HG03103 (cell line): ENCODE data around the gene IQCH.
"Not testable (repeated sequence)": the region's sequence is repeated elsewhere in the genome, so short reads cannot be mapped to it uniquely, and the experiment has no call there.

Experiments
- ATAC-seq: cut with Tn5 transposase; IDR thresholded peaks from one replicate; pipeline ENCODE4 v1.9.1; 2021; ENCODE audit warnings: low read depth; ENCODE audit not compliant: unreplicated experiment

Gene IQCH

DNA sequence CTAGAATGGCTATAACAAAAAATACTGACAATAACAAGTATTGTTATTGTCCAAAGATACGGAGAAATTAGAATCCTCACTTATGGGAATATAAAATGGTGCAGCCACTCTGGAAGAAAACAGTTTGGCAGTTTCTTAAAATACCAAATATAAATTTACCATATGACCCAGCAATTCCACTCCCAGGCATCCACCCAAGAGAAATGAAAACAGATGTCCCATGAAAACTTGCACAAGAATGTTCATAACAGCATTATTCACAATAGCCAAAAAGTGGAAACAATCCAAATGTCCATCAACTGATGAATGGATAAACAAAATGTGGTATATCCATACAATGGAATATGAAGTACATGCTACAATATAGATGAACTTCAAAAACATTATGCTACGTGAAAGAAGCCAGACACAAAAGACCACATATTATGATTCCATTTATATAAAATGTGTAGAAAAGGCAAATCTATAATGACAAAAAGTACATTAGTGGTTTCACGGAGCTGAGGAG, 9.6 kb upstream of the IQCH start:
- ATAC-seq: no peak

DNA sequence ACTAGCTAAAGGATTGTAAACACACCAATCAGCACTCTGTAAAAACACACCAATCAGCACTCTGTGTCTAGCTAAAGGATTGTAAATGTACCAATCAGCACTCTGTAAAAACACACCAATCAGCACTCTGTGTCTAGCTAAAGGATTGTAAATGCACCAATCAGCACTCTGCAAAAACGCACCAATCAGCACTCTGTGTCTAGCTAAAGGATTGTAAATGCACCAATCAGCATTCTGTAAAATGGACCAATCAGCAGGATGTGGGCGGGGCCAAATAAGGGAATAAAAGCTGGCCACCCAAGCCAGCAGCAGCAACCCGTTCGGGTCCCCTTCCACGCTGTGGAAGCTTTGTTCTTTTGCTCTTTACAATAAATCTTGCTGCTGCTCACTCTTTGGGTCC, 8.0 kb upstream of the IQCH start:
- ATAC-seq: not testable (repeated sequence)

- no peak for ATAC-seq
Observed at GRCh38 chr15:67248011-67248505, 6.5 kb upstream of the IQCH start.

DNA sequence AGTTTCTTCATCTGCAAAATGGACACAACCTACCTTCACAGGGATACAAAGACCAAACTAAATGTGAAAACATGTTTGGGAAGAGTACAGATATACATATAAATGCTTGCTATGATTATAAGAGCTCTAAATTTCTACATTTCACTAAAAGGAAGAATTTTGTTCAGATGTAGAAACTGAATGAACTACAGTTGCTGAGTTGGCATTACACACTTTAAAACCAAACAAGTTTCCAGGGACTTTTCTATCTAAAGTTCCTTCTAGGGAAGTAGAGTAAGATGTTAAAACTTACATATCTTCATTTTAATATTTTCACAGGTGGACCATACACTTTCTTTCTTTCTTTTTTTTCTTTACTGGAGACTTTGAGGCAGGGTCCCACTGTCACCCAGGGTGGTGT, 4.8 kb upstream of the IQCH start:
- no peak for ATAC-seq

DNA sequence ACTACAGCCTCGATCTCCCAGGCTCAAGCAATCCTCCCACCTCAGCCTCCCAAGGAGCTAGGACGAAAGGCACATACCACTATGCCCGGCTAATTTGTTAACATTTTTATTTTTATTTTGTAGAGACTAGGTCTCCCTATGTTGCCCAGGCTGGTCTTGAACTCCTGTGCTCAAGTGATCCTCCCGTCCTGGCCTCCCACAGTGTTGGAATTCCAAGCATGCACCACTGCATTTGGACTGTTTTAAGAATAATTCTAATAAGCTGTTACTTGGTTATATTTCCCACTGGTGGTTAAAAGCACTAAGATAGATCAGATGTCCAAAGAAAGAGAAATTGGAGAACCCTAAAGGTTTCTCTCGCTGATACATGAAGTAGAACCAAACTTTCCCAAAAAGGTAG, 3.3 kb upstream of the IQCH start:
- ATAC-seq: no peak

DNA sequence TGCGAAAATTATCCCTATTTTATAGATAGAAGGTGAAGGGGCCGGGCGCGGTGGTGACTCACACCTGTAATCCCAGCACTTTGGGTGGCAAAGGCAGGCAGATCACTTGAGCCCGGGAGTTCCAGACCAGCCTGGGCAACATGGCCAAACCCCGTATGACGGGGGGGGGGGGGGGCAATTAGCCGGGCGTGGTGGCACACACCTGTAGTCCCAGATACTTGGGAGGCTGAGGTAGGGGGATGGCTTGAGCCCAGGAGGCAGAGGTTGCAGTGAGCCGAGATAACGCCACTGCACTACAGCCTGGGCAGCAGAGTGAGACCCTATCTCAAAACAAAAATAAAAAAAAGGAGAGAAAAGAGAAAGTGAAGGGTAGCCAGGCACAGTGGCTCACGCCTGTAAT, 1.5 kb upstream of the IQCH start:
- no peak for ATAC-seq

GRCh38 chr15:67253549-67254237, 893 bp upstream of the IQCH start:
- ATAC-seq: no peak

GRCh38 chr15:67256051-67256450, 1.5 kb downstream of the IQCH start:
- no peak for ATAC-seq

GRCh38 chr15:67258412-67258811, 3.8 kb downstream of the IQCH start:
- not testable (repeated sequence) for ATAC-seq

DNA sequence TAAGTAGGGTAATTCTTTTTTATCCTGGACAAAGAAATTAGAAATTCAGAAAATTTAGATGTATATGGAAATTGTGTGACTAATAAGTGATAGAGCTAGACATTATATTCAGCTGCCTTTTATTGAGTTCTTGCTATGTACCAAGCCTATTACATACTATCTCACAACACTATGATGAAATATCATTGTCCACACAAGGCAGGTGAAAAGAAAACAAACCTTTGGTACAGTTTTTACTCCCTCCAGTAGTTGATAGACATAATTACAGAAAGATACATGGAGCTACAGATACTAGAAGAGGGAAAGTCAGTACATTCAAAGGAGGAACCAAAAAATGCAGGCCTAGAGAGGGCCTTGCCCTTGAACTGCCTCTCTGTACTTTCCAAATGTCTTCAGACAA, 4.8 kb downstream of the IQCH start:
- no peak for ATAC-seq

GRCh38 chr15:67259806-67260205, 5.2 kb downstream of the IQCH start:
- no peak for ATAC-seq

DNA sequence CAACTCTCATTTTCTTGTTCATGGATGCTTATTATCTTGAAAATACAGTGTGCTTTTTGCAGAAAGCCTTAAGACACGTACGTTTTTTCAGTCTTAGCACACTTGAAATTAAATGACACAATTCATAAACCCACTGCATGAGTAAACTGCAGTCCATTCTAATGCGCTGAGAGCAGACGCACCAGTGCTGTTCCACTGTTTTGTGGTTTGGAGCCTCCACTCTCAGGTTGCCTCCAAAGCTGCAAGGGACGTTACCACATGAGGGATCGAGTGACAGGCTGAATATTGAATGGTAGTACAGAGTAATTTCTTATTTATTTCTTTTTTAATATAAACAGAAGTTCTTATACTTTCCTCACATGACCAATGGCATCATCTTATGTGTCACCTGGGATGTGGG, 12.3 kb downstream of the IQCH start:
- ATAC-seq: no peak

GRCh38 chr15:67267440-67267839, 12.9 kb downstream of the IQCH start:
- ATAC-seq: no peak

DNA sequence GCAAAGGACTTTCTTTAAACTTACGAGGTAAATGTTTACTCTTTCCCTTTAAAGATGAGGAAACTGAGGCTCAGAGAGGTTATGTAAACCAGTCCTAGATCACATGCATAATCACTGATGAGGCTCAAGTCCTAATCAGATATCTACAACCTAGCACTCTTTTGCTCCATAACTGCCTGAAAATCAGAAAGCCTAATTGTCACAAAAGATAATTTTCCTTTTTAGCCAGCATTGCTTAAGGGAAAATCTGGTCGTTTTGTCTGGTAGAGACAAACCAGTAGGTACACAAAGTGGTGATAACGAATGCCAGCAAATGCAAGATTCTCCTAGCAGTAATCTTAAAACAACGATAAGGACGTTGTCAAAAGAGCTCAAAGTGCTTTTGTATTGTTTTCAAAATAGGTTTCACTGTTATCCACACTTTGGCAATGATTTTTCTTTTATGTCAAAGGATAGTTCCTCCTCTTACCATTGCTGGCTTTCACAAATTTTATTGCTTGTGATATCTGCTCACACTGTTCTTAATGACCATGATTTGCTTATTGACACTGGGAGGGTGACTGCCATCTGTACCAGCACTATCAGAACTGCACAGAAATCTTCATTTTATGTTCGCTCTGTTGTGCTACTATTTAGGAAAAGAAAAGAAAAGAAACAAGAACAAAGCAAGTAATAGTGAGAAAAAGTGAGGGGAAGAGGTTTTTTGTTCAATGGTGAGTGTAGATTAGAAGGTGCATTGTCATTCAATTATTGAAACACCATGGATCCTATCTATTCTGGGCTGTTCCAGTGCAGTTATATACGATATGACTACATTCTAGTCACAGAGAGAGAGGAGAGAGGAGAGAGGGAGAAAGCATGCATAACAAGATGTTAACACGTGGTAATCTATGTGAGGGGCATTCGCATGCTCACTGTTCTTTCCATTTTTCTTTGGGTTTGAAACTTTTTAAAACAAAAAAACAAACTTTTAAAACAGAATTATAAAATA, 13.7 kb downstream of the IQCH start:
- no peak for ATAC-seq

DNA sequence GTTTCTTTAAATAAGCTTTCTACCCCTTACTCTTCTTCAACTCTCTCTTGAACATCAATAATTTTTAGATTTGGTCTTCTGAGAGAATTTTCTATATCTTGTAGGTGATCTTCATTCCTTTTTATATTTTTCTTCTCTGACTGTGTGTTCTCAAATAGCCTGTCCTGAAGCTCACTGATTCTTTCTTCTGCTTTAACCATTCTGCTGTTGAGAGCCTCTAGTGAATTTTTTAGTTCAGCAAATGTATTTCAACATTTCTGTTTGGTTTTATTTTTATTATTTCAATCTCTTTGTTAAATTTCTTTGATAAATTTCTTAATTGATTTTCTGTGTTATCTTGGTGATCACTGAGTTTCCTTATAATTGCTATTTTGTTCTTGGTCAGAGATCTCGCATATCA, 19.6 kb downstream of the IQCH start:
- no peak for ATAC-seq

GRCh38 chr15:67276666-67277065, 22.1 kb downstream of the IQCH start:
- no peak for ATAC-seq

DNA sequence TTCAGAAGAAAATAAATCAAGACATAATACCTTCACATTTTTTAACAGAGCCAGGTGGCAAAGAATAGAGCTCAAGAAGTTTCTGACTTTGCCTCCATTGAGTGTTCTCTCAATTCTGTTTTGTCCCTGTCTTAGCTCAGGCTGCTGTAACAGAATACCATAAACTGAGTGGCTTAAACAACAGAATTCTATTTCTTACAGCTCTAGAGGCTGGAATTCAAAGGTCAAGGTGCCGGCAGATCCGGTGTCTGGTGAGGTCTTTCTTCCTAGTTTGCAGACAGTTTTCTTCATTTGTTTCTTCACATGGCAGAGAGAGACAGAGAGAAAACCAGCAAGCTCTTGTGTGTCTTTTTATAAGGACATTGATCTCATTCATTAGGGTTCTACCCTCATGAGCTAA, 25.6 kb downstream of the IQCH start:
- no peak for ATAC-seq

DNA sequence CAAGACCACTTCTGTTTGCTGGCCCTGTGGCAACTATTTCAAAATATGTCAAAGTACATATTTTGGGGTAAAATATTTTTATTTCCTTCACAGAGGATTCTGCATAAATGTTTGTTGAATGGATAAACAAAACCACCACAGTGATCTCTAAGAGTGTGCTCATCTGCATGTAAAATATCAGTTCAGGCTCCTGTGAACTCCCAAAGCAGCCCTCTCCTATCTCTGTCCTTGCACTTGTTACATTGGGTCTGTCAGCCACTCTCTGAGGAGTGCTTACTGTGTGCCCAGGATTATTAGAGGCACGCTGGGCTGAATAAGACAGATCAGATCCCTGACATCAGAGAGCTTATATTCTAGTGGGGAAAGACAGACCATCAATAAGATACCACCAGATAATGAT, 27.1 kb downstream of the IQCH start:
- ATAC-seq: no peak

- ATAC-seq: not testable (repeated sequence)
Observed at GRCh38 chr15:67285625-67286024, 31.0 kb downstream of the IQCH start.

DNA sequence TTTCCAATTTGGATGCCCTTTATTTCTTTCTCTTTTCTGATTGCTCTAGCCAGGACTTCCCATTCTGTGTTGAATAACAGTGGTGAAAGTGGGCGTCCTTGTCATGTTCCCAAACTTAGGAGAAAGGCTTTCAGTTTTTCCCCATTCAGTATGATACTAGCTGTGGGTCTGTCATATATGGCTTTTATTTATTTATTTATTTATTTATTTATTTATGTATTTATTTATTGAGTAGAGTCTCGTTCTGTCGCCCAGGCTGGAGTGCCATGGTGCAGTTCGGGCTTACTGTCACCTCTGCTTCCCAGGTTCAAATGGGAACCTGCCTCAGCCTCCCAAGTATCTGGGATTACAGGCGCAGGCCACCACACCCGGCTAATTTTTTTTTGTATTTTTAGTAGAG, 31.8 kb downstream of the IQCH start:
- ATAC-seq: not testable (repeated sequence)

GRCh38 chr15:67290319-67290718, 35.7 kb downstream of the IQCH start:
- no peak for ATAC-seq
